Prostate gland (tissue), 2 donors: ENCODE measurements around the gene BMP8B.

ENCODE experiments used
- POLR2A ChIP-seq: fragments of 450-650 bp; IDR thresholded peaks from one replicate; pipeline ENCODE4 v1.6.1; 2016; ENCODE audit warnings: antibody characterized with exemption, mild to moderate bottlenecking
- POLR2AphosphoS5 ChIP-seq: sonication (generic); formaldehyde crosslinking; IDR thresholded peaks from one replicate; pipeline ENCODE4 v1.6.1; 2017; ENCODE audit warnings: antibody characterized with exemption
- TF ChIP-seq, protein P1 (sequence below), 4 experiments: fragments of 200-600 bp in 2 of 4; fragments of 450-650 bp in 2 of 4; sonication (generic) in 2 of 4; IDR thresholded peaks; 1 replicate in 3 of 4; 2 replicates in 1 of 4; pipeline ENCODE4 v1.5.1; 2016 to 2019; ENCODE audit warnings: antibody characterized with exemption in 4 of 4, mild to moderate bottlenecking in 2 of 4, moderate library complexity in 2 of 4

DNA sequence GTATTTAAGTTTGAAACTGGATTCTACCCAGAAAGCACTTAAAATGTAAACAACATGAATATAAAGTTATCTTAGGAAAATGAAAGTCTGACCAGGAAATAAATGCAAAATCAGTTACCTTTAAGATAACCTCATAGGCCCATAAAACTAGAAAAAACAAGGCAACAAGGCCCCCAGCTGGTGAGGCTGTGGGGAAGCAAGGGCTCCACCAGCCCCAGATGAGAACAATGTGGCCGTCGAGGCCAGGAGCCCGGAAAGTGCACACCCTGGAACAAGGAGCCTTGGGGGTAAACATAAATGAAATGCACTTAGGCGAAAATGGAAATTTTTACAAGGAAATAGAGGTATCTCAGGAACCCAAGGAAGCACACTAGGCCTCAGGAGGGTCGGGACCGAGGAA lies 37.9 kb upstream of the BMP8B start:
- TF ChIP-seq, protein P1, sequence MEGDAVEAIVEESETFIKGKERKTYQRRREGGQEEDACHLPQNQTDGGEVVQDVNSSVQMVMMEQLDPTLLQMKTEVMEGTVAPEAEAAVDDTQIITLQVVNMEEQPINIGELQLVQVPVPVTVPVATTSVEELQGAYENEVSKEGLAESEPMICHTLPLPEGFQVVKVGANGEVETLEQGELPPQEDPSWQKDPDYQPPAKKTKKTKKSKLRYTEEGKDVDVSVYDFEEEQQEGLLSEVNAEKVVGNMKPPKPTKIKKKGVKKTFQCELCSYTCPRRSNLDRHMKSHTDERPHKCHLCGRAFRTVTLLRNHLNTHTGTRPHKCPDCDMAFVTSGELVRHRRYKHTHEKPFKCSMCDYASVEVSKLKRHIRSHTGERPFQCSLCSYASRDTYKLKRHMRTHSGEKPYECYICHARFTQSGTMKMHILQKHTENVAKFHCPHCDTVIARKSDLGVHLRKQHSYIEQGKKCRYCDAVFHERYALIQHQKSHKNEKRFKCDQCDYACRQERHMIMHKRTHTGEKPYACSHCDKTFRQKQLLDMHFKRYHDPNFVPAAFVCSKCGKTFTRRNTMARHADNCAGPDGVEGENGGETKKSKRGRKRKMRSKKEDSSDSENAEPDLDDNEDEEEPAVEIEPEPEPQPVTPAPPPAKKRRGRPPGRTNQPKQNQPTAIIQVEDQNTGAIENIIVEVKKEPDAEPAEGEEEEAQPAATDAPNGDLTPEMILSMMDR (IDR thresholded peaks at IDR 0.05) = no peak
- TF ChIP-seq POLR2A (no peak), POLR2AphosphoS5 (no peak)
